Omental fat pad (tissue), 4 donors: ENCODE results near the gene MED1. TPM values are rescaled to one million over a fixed set of nuclear protein-coding genes. Genes with fewer than 3 reads are reported as not detected.
"Not testable (repeated sequence)": the region's sequence is repeated elsewhere in the genome, so short reads cannot be mapped to it uniquely, and the experiment has no call there.

ENCODE experiments used
- ATAC-seq: fragments of 150-250 bp; one replicate; pipeline ENCODE4 v1.9.1; 2016; ENCODE audit warnings: mild to moderate bottlenecking, moderate library complexity; ENCODE audit not compliant: low FRiP score
- DNase-seq: peaks from one replicate; pipeline ENCODE4 v3.0.0-alpha.2; 2019; ENCODE audit warnings: low spot score
- CTCF ChIP-seq, 3 donors: fragments of 450-650 bp; IDR thresholded peaks; one replicate each; pipeline ENCODE4 v1.5.1; 2016 to 2017; ENCODE audit warnings: antibody characterized with exemption in 3 of 3, mild to moderate bottlenecking in 3 of 3, moderate library complexity in 2 of 3
- total RNA-seq, 4 donors: library from RNA; depleted of rRNA; stranded (reverse); fragments of >200 nt; gene quantifications; one replicate each; pipeline ENCODE4 v1.1.0, GENCODE V29; 2016

Gene MED1
- total RNA-seq, 4 donors from 2014 or later = 21.4 to 34.0 (median 29.0) TPM

- DNase-seq (no peak), ATAC-seq (no peak)
- no peak for TF ChIP-seq CTCF (IDR thresholded peaks at IDR 0.05)
These were observed 22.2 kb upstream of the MED1 start for GRCh38 chr17:39473310-39473709.

GRCh38 chr17:39468610-39469009 lies 17.5 kb upstream of the MED1 start:
- not testable (repeated sequence) for ATAC-seq, DNase-seq

- not testable (repeated sequence) for ATAC-seq, DNase-seq
These were observed 13.6 kb upstream of the MED1 start for GRCh38 chr17:39464639-39465181.

- ATAC-seq (peak; percentile 6), DNase-seq (no peak)
- no peak for TF ChIP-seq CTCF (IDR thresholded peaks at IDR 0.05)
These were observed 11.7 kb upstream of the MED1 start for GRCh38 chr17:39462631-39463375.

- ATAC-seq (peak; percentile 9), DNase-seq (no peak)
- TF ChIP-seq CTCF (IDR thresholded peaks at IDR 0.05) = no peak
These were observed 11.0 kb upstream of the MED1 start for GRCh38 chr17:39461926-39462569.

GRCh38 chr17:39461113-39461925 lies 10.3 kb upstream of the MED1 start, which contains the start of gene CDK12:
Gene CDK12 (plus strand): TSS chr17:39461486. CDS start chr17:39462072, 586 bp downstream.
- no peak for TF ChIP-seq CTCF (IDR thresholded peaks at IDR 0.05)
- ATAC-seq (peak; percentile 86), DNase-seq (peak; percentile 77)

GRCh38 chr17:39455919-39456318 lies 4.9 kb upstream of the MED1 start:
- DNase-seq = no peak
- no peak for ATAC-seq
- no peak for TF ChIP-seq CTCF (IDR thresholded peaks at IDR 0.05)
